OCI-LY7 (cell line): ENCODE measurements around the gene CATSPERD.

Experiments used
- CTCF ChIP-seq: fragments of 200-600 bp; sonication (generic); conservative IDR thresholded peaks from 2 replicates; pipeline ENCODE4 v1.5.1; 2014; ENCODE audit warnings: mild to moderate bottlenecking, antibody characterized with exemption, low read length, moderate library complexity, mixed read lengths
- EZH2phosphoT487 ChIP-seq: fragments of 200-600 bp; sonication (generic); IDR thresholded peaks from 2 replicates; pipeline ENCODE4 v1.6.1; 2018; ENCODE audit warnings: low read depth, borderline replicate concordance, mild to moderate bottlenecking, mixed run types, antibody characterized with exemption, low read length, moderate library complexity, mixed read lengths

- TF ChIP-seq CTCF (no peak), EZH2phosphoT487 (no peak)
These were observed 45.7 kb upstream of the CATSPERD start for GRCh38 chr19:5674714-5675113.
